Measurements from ENCODE around the gene SOX1.

Gene SOX1

DNA sequence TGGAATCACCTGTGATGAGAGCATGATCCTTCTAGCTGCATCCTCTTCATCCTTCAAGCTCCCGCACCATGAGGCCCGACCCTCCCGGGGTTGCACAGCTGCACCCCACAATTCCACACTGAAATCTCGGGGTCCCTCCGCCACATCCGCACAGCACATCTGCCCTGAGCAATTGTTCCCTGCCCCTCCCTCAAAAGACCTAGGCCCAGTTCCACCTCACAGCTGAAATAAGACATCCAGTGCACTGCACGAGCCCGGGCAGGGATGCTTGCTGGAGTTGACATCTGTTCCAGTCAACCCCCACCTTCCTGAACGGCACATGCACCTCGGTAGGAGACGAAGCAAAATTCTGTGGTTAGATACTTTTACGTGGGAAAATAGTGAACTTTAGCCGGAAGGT, 14.7 kb upstream of the SOX1 start:
- Histone ChIP-seq H3K9ac (ENCODE audit: low read length) (no peak overlapping the region), H3K4me1 (ENCODE audit: low read length) (no peaks in the 10 kb centered on the region), H3K4me2 (ENCODE audit: low read depth, low read length) (no peak overlapping the region), H3K4me3 (ENCODE audit: low read length) (no peak overlapping the region), H3K27me3 (replicated peaks; ENCODE audit: insufficient read depth, low read length) (no peaks in the 10 kb centered on the region), H3K9me3 (replicated peaks; ENCODE audit: insufficient read depth, low read length) (no peaks in the 10 kb centered on the region), H3K9me2 (replicated peaks; ENCODE audit: insufficient read depth, low read length) (no peaks in the 10 kb centered on the region), H4K20me1 (ENCODE audit: insufficient read depth, low read length) (no peaks in the 10 kb centered on the region), H2AFZ (ENCODE audit: low read length) (no peak overlapping the region), H3K79me2 (ENCODE audit: low read length) (no peaks in the 10 kb centered on the region), H3K27ac (ENCODE audit: low read length) (no peak overlapping the region), H3K36me3 (replicated peaks; ENCODE audit: insufficient read depth, low read length) (no peaks in the 10 kb centered on the region; the same call in 1 of the 2 replicates), H3F3A (ENCODE audit: insufficient read depth, low read length) (no peaks in the 10 kb centered on the region)
- TF ChIP-seq EZH2phosphoT487 (IDR thresholded peaks at IDR 0.05; ENCODE audit: low read length): no peak
- TF ChIP-seq EZH2 (optimal IDR thresholded peaks at IDR 0.05; ENCODE audit: low read depth, low read length): no peak
- TF ChIP-seq, protein P1, sequence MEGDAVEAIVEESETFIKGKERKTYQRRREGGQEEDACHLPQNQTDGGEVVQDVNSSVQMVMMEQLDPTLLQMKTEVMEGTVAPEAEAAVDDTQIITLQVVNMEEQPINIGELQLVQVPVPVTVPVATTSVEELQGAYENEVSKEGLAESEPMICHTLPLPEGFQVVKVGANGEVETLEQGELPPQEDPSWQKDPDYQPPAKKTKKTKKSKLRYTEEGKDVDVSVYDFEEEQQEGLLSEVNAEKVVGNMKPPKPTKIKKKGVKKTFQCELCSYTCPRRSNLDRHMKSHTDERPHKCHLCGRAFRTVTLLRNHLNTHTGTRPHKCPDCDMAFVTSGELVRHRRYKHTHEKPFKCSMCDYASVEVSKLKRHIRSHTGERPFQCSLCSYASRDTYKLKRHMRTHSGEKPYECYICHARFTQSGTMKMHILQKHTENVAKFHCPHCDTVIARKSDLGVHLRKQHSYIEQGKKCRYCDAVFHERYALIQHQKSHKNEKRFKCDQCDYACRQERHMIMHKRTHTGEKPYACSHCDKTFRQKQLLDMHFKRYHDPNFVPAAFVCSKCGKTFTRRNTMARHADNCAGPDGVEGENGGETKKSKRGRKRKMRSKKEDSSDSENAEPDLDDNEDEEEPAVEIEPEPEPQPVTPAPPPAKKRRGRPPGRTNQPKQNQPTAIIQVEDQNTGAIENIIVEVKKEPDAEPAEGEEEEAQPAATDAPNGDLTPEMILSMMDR (IDR thresholded peaks at IDR 0.05; ENCODE audit: low read length): no peak
- no peak for DNase-seq

DNA sequence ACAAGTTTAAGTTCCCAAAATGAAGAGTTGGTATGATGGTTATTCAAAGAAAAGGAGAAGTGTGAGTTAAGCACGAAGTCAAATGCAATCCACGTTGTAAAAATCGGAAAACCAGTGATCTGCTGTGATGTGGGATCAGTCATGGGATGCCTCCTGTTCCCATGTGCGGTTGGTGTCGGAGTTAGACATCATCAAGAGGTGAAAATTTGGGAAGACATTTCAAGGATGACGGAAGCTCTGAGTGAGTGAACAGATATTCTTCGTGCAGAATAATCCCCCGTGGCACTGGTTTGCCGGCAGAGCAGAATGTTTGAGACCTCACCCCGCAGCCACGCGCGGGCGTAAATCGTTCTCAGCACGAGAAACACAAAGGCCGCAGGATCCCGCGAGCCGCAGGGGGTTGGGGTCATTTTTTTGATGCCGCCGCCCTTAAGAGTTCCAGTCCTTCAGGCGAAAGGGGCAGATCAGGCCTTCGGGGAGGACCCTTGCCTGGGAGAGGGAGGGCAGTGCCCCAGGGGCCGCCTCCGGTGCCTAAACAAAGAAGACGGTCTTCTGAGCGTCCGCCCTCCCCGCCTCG, 13.7 kb upstream of the SOX1 start:
- Histone ChIP-seq H3K27ac (ENCODE audit: low read length) (no peak overlapping the region), H3K27me3 (replicated peaks; ENCODE audit: insufficient read depth, low read length) (no peaks in the 10 kb centered on the region), H3K79me2 (ENCODE audit: low read length) (no peaks in the 10 kb centered on the region), H3F3A (ENCODE audit: insufficient read depth, low read length) (no peaks in the 10 kb centered on the region), H3K9ac (ENCODE audit: low read length) (no peak overlapping the region), H3K9me2 (replicated peaks; ENCODE audit: insufficient read depth, low read length) (no peaks in the 10 kb centered on the region), H3K9me3 (replicated peaks; ENCODE audit: insufficient read depth, low read length) (no peaks in the 10 kb centered on the region), H2AFZ (ENCODE audit: low read length) (no peak overlapping the region), H4K20me1 (ENCODE audit: insufficient read depth, low read length) (no peaks in the 10 kb centered on the region), H3K36me3 (replicated peaks; ENCODE audit: insufficient read depth, low read length) (no peaks in the 10 kb centered on the region; the same call in 1 of the 2 replicates), H3K4me2 (ENCODE audit: low read depth, low read length) (no peak overlapping the region), H3K4me1 (ENCODE audit: low read length) (no peaks in the 10 kb centered on the region), H3K4me3 (ENCODE audit: low read length) (no peak overlapping the region)
- no peak for TF ChIP-seq EZH2 (optimal IDR thresholded peaks at IDR 0.05; ENCODE audit: low read depth, low read length)
- TF ChIP-seq EZH2phosphoT487 (IDR thresholded peaks at IDR 0.05; ENCODE audit: low read length): no peak
- TF ChIP-seq, protein P1 (IDR thresholded peaks at IDR 0.05; ENCODE audit: low read length): no peak
- no peak for DNase-seq

DNA sequence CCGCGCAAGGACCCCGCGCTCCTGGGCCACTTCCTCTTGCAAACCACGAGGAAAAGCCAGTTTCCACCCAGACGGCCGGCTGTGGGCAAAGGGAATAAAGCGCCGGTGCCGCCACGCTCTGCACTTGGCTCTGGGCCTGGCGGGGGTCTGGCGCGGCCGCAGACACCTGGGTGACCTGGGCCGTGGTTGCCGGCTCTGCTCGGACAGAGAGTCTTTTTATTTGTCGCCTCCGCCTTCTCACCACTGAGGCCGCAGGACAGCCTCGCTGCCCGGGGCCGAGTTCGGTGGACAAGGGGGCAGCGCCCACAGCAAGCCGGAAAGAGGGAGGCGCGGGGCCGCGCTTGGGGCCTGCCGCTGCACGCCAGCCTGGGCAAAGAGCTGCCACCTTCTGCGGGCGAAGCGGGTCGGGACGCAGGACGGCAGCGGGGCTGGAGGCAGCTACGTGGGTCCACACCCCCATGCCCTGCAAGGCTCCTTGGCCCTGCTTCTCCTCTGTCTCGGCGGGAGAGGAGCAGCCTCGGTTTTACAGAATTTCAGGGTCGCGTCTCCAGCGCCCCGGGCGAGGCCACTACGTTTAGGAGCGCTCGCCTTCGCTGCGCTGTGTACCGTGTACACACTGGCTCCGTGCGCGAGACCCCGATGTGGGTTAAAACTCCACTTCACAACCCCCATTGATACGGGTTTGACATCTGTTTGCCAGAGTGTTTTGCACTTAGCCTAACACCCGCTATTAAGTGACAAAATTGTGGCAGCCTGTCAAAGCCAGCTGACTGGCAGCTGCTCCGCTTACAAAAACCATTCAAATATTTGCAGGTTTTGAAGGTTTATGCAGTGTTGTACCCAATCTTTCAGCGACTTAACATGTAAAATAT, 13.0 kb upstream of the SOX1 start:
- no peak for TF ChIP-seq EZH2 (optimal IDR thresholded peaks at IDR 0.05; ENCODE audit: low read depth, low read length)
- TF ChIP-seq, protein P1 (IDR thresholded peaks at IDR 0.05; ENCODE audit: low read length): no peak
- TF ChIP-seq EZH2phosphoT487 (IDR thresholded peaks at IDR 0.05; ENCODE audit: low read length): no peak
- no peaks in the 10 kb centered on the region; the same call in 1 of the 2 replicates for H3K36me3 ChIP-seq (replicated peaks; ENCODE audit: insufficient read depth, low read length)
- H3K9me2 ChIP-seq (replicated peaks; ENCODE audit: insufficient read depth, low read length): no peaks in the 10 kb centered on the region
- H2AFZ ChIP-seq (ENCODE audit: low read length): no peak overlapping the region
- H3F3A ChIP-seq (ENCODE audit: insufficient read depth, low read length): no peaks in the 10 kb centered on the region
- no peaks in the 10 kb centered on the region for H3K79me2 ChIP-seq (ENCODE audit: low read length)
- H3K4me1 ChIP-seq (ENCODE audit: low read length): no peaks in the 10 kb centered on the region
- no peaks in the 10 kb centered on the region for H3K27me3 ChIP-seq (replicated peaks; ENCODE audit: insufficient read depth, low read length)
- H3K4me3 ChIP-seq (ENCODE audit: low read length): no peak overlapping the region
- no peaks in the 10 kb centered on the region for H3K9me3 ChIP-seq (replicated peaks; ENCODE audit: insufficient read depth, low read length)
- no peaks in the 10 kb centered on the region for H4K20me1 ChIP-seq (ENCODE audit: insufficient read depth, low read length)
- H3K27ac ChIP-seq (ENCODE audit: low read length): no peak overlapping the region
- DNase-seq: no peak
- H3K9ac ChIP-seq (ENCODE audit: low read length): no peak overlapping the region
- H3K4me2 ChIP-seq (ENCODE audit: low read depth, low read length): no peak overlapping the region
